HepG2 (cell line): ENCODE data around the gene RBM8A. TPM values are rescaled to one million over a fixed set of nuclear protein-coding genes. Genes with fewer than 3 reads are reported as not detected.

Experiments
- ATAD3A ChIP-seq: sonication (generic); formaldehyde crosslinking; IDR thresholded peaks from 2 replicates; pipeline ENCODE4 v1.4.0; 2020; ENCODE audit warnings: missing genetic modification reagents
- BORCS8-MEF2B ChIP-seq: sonication (generic); formaldehyde crosslinking; IDR thresholded peaks from 2 replicates; pipeline ENCODE4 v1.8.0; 2022; ENCODE audit warnings: mild to moderate bottlenecking, missing genetic modification reagents
- CEBPB ChIP-seq: IDR thresholded peaks from 2 replicates; pipeline ENCODE4 v1.6.1; 2011; ENCODE audit warnings: low read depth, low read length, improper control_type of control experiment, borderline replicate concordance
- CENPX ChIP-seq: sonication (generic); formaldehyde crosslinking; IDR thresholded peaks from 2 replicates; pipeline ENCODE4 v1.9.0; 2021; ENCODE audit warnings: mild to moderate bottlenecking, missing genetic modification reagents, moderate library complexity
- DMTF1 ChIP-seq: sonication (generic); formaldehyde crosslinking; IDR thresholded peaks from 2 replicates; pipeline ENCODE4 v1.4.0; 2020; ENCODE audit warnings: mild to moderate bottlenecking, missing genetic modification reagents
- DRAP1 ChIP-seq: IDR thresholded peaks from 2 replicates; pipeline ENCODE4 v1.6.1; 2016; ENCODE audit warnings: missing genetic modification reagents, missing compliant biosample characterization
- ELF4 ChIP-seq: sonication (generic); formaldehyde crosslinking; IDR thresholded peaks from 2 replicates; pipeline ENCODE4 v1.5.0; 2020; ENCODE audit warnings: missing genetic modification reagents, mild to moderate bottlenecking, moderate library complexity, borderline replicate concordance
- FOXM1 ChIP-seq: sonication (generic); formaldehyde crosslinking; IDR thresholded peaks from 2 replicates; pipeline ENCODE4 v1.5.0; 2020; ENCODE audit warnings: missing genetic modification reagents
- HDAC6 ChIP-seq: fragments of 200-600 bp; sonication (generic); IDR thresholded peaks from 2 replicates; pipeline ENCODE4 v1.7.0; 2017; ENCODE audit warnings: mild to moderate bottlenecking, antibody characterized with exemption, low read length, low read depth
- KDM3A ChIP-seq: IDR thresholded peaks from 2 replicates; pipeline ENCODE4 v1.6.1; 2018; ENCODE audit warnings: low read depth, missing compliant biosample characterization
- KDM6A ChIP-seq: IDR thresholded peaks from 2 replicates; pipeline ENCODE4 v1.6.1; 2016; ENCODE audit warnings: low read depth
- NBN ChIP-seq: fragments of 450-650 bp; conservative IDR thresholded peaks from 2 replicates; pipeline ENCODE4 v1.6.1; 2017
- POLR2AphosphoS2 ChIP-seq: IDR thresholded peaks from 2 replicates; pipeline ENCODE4 v1.6.1; 2011; ENCODE audit warnings: low read depth, low read length, improper control_type of control experiment
- PPARG ChIP-seq: conservative IDR thresholded peaks from 2 replicates; pipeline ENCODE4 v1.6.1; 2016; ENCODE audit warnings: missing biosample characterization, missing genetic modification reagents
- RBFOX2 ChIP-seq: fragments of 200-400 bp; formaldehyde crosslinking; IDR thresholded peaks from 2 replicates; pipeline ENCODE4 v1.6.1; 2017; ENCODE audit warnings: low read depth, mild to moderate bottlenecking, low read length
- RBM22 ChIP-seq: fragments of 200-400 bp; formaldehyde crosslinking; optimal IDR thresholded peaks from 2 replicates; pipeline ENCODE3; 2017; ENCODE audit warnings: mild to moderate bottlenecking, low read length, moderate library complexity
- SOX5 ChIP-seq: IDR thresholded peaks from 2 replicates; pipeline ENCODE4 v1.6.1; 2016; ENCODE audit warnings: borderline replicate concordance
- SRSF4 ChIP-seq: fragments of 200-400 bp; formaldehyde crosslinking; IDR thresholded peaks from one replicate; pipeline ENCODE4 v1.6.1; 2018; ENCODE audit warnings: mild to moderate bottlenecking, low read depth, low read length, moderate library complexity; ENCODE audit not compliant: poor library complexity, severe bottlenecking
- ZC3H13 ChIP-seq: sonication (generic); formaldehyde crosslinking; IDR thresholded peaks from 2 replicates; pipeline ENCODE4 v1.8.1; 2023; ENCODE audit warnings: mild to moderate bottlenecking, missing genetic modification reagents, moderate library complexity
- ZFP36L1 ChIP-seq: sonication (generic); formaldehyde crosslinking; IDR thresholded peaks from 2 replicates; pipeline ENCODE4 v1.8.0; 2022; ENCODE audit warnings: mild to moderate bottlenecking, missing genetic modification reagents, moderate library complexity
- ZNF224 ChIP-seq: sonication (generic); formaldehyde crosslinking; IDR thresholded peaks from 2 replicates; pipeline ENCODE4 v1.5.0; 2020; ENCODE audit warnings: mild to moderate bottlenecking, missing genetic modification reagents
- ZNF567 ChIP-seq: sonication (generic); formaldehyde crosslinking; IDR thresholded peaks from 2 replicates; pipeline ENCODE4 v1.8.1; 2023; ENCODE audit warnings: mild to moderate bottlenecking, missing genetic modification reagents, borderline replicate concordance
- ZNF572 ChIP-seq: sonication (generic); formaldehyde crosslinking; IDR thresholded peaks from 2 replicates; pipeline ENCODE4 v1.5.1; 2020; ENCODE audit warnings: mild to moderate bottlenecking, missing genetic modification reagents
- ZNF660 ChIP-seq: sonication (generic); formaldehyde crosslinking; IDR thresholded peaks from 2 replicates; pipeline ENCODE4 v1.5.1; 2020; ENCODE audit warnings: mild to moderate bottlenecking, low read depth, missing genetic modification reagents, borderline replicate concordance
- polyA plus RNA-seq, 8 experiments: library from polyadenylated mRNA; depleted of rRNA in 3 of 8; stranded (reverse) in 7 of 8; unstranded in 1 of 8; fragments of >200 nt; fragmentation: Illumina TruSeq in 4 of 8; extraction: Trizol in 4 of 8; gene quantifications; 2 replicates each; pipeline versions ENCODE4 v1.2.1 to v1.2.3, GENCODE V29; 2011 to 2016; ENCODE audit warnings: low read depth in 4 of 8, missing spikeins in 1 of 8, mixed read lengths in 1 of 8; ENCODE audit not compliant: insufficient read depth in 1 of 8
- total RNA-seq, 5 experiments: library from RNA; depleted of rRNA; stranded (reverse); fragments of >200 nt; fragmentation: Illumina TruSeq; extraction: Trizol; gene quantifications; 2 replicates each; pipeline ENCODE4 v1.2.3, GENCODE V29; 2016; ENCODE audit warnings: low read depth in 1 of 5
- TF ChIP-seq, protein P1 (sequence below): IDR thresholded peaks from 2 replicates; pipeline ENCODE4 v1.6.1; 2012; ENCODE audit warnings: low read depth, low read length, improper control_type of control experiment
- TF ChIP-seq, protein P2 (sequence below): sonication (generic); formaldehyde crosslinking; IDR thresholded peaks from 2 replicates; pipeline ENCODE4 v1.5.0; 2020; ENCODE audit warnings: missing genetic modification reagents
- TF ChIP-seq, protein P3 (sequence below): sonication (generic); formaldehyde crosslinking; IDR thresholded peaks from 2 replicates; pipeline ENCODE4 v1.5.1; 2020; ENCODE audit warnings: mild to moderate bottlenecking, missing genetic modification reagents, moderate library complexity

The RBM8A gene
- total and polyA plus RNA-seq, 2 of the 13 experiments (the other 11 are each of a cell fraction or from before 2014, with no cell fraction given): 106 to 162 TPM

- TF ChIP-seq ZFP36L1 (no peak), RBFOX2 (no peak), FOXM1 (no peak), DRAP1 (CRISPR knock-in tag) (no peak), ZNF572 (no peak), KDM3A (0 out of 2 replicates have a peak, but pooled peaks have one; percentile 32), SRSF4 (no peak), ATAD3A (CRISPR knock-in tag) (no peak), NBN (no peak), ZNF224 (CRISPR knock-in tag) (no peak), HDAC6 (no peak), KDM6A (CRISPR knock-in tag) (peak; percentile 36; the same call in 1 of the 2 replicates), ELF4 (CRISPR knock-in tag) (no peak), RBM22 (no peak), DMTF1 (CRISPR knock-in tag) (no peak), ZNF567 (CRISPR knock-in tag) (no peak), CEBPB (peak; percentile 97), ZNF660 (CRISPR knock-in tag) (no peak), BORCS8-MEF2B (CRISPR knock-in tag) (no peak), CENPX (no peak), ZC3H13 (CRISPR knock-in tag) (no peak), SOX5 (CRISPR knock-in tag) (peak; percentile 43; the same call in 1 of the 2 replicates), POLR2AphosphoS2 (no peak), PPARG (0 out of 2 replicates have a peak, but pooled peaks have one; percentile 27)
- TF ChIP-seq, protein P1, sequence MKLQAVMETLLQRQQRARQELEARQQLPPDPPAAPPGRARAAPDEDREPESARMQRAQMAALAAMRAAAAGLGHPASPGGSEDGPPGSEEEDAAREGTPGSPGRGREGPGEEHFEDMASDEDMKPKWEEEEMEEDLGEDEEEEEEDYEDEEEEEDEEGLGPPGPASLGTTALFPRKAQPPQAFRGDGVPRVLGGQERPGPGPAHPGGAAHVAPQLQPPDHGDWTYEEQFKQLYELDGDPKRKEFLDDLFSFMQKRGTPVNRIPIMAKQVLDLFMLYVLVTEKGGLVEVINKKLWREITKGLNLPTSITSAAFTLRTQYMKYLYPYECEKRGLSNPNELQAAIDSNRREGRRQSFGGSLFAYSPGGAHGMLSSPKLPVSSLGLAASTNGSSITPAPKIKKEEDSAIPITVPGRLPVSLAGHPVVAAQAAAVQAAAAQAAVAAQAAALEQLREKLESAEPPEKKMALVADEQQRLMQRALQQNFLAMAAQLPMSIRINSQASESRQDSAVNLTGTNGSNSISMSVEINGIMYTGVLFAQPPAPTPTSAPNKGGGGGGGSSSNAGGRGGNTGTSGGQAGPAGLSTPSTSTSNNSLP: peak; percentile 21; the same call in 1 of the 2 replicates
- TF ChIP-seq, protein P2, sequence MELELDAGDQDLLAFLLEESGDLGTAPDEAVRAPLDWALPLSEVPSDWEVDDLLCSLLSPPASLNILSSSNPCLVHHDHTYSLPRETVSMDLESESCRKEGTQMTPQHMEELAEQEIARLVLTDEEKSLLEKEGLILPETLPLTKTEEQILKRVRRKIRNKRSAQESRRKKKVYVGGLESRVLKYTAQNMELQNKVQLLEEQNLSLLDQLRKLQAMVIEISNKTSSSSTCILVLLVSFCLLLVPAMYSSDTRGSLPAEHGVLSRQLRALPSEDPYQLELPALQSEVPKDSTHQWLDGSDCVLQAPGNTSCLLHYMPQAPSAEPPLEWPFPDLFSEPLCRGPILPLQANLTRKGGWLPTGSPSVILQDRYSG: no peak
- TF ChIP-seq, protein P3, sequence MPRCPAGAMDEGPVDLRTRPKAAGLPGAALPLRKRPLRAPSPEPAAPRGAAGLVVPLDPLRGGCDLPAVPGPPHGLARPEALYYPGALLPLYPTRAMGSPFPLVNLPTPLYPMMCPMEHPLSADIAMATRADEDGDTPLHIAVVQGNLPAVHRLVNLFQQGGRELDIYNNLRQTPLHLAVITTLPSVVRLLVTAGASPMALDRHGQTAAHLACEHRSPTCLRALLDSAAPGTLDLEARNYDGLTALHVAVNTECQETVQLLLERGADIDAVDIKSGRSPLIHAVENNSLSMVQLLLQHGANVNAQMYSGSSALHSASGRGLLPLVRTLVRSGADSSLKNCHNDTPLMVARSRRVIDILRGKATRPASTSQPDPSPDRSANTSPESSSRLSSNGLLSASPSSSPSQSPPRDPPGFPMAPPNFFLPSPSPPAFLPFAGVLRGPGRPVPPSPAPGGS: no peak
Measured at GRCh38 chr1:145972580-145972979, 45.3 kb upstream of the RBM8A start (continued).
